ENCODE results near the gene NHLRC4.
"Not testable (repeated sequence)": the region's sequence is repeated elsewhere in the genome, so short reads cannot be mapped to it uniquely, and the experiment has no call there.

Gene NHLRC4

DNA sequence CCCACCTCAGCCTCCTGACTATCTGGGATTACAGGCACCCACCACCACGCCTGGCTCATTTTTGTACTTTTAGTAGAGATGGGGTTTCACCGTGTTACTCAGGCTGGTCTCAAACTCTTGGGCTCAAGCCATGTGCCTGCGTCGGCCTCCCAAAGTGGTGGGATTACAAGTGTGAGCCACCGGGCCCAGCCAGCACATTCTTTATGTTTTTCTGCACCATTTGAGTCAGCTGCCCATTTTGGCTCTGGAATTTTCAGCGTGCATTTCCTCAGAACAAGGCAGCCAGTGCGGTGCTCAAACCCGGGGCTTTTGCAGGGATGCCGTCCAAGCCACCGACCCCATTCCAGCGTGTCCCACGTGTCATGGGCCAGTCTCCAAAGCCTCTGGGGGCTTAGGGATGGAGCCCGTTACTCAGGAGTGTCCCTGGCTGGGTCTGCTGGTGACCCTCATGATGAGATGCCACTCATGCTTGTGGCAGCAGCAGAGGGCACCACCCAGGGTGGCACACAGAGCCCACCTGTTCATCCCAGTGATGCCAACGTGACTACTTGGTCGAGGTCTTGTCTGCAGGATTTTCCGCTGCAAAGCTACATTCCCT, 19.3 kb downstream of the NHLRC4 start:
- DNase-seq: no peak

DNA sequence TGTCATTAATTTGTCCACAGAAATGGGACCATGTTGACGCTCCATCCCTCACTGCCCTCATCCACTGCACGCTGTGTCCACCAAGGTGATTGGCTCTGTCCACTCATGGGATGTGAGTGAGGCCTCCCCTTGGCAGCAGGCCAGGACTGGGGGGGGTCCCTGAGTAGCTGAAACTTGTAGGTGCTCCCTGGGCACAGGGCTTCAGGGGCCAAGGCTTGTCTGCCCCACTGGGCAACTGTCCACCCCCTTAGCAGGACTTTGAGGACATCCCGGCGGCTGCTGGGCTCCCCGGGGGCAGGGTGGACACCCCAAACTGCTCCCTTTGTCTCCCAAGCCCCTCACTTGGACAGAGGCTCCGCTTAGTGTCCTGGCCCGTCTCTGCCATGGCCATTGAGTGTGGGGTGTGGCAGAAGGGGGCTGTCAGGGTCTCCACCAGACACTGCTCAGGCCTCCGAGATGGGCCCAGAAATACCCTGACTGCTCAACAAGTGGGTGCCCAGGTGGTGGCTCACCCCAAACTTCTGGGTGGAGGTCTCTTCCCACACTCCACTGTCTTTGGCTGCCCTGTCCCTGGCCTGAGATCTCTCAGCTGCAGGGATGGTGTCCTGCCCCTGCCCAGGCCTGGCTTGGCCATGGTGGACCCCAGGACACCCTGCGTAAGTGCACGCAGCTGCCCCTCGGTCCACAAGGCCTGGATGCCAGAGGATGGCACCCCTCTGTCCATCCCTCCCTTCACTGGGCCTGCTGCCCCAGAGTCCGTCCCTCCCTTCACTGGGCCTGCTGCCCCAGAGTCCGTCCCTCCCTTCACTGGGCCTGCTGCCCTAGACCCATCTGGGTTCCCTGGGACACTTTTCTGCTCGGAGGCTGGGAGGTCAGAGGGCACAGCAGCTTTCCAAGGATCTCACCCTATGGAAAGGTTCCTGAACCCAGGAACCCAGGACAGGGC, 20.1 kb downstream of the NHLRC4 start:
- DNase-seq: no peak

DNA sequence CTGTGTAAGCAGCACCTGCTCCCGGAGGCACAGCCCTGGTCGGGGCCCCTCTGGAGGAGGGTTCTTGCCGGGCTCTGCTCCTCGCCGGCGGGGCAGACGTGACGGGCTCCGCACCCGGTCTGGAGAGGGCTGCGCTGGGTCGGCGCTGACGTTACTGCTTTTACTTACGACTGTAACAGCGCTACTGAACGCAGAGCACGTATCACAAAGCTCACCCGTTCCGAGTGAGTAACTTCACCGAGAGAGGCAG, 21.8 kb downstream of the NHLRC4 start:
- DNase-seq: peak; percentile 58

- peak; percentile 97 for DNase-seq
Measured at GRCh38 chr16:588889-589657, 22.3 kb downstream of the NHLRC4 start.

DNA sequence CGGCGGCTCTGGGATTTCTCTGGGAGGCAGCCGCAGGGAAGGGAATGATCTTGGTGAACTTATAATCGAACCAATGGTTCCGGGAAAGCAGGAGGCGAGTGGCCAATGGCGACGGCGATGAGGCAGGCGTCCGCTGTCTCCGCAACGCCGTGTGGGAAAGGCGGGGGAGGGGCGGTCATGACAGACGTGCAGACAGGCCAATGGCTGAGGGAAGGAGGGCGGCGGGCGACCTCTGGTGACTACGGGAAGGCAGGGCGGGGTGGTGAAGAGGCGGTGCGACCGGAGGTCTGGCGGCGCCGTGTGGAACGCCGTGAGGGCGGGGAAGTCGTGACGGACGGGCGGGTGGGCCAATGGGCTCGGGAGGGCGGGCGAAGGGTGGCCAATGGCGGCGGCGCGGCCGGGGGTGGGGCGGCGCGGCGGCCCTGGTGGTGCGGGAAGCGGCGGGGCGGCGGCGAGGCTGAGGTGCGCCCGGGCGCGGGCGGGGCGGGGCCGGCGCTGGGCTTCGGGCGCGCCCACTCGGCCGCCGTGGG, 22.9 kb downstream of the NHLRC4 start, which contains the start of gene RAB40C:
Gene RAB40C (plus strand): TSS at position 409 of the 530 bp plus-strand sequence. CDS start 226 bp downstream, outside the sequence.
- DNase-seq: peak; percentile 99

- peak; percentile 64 for DNase-seq
Measured at GRCh38 chr16:590188-590814, 23.5 kb downstream of the NHLRC4 start.

DNA sequence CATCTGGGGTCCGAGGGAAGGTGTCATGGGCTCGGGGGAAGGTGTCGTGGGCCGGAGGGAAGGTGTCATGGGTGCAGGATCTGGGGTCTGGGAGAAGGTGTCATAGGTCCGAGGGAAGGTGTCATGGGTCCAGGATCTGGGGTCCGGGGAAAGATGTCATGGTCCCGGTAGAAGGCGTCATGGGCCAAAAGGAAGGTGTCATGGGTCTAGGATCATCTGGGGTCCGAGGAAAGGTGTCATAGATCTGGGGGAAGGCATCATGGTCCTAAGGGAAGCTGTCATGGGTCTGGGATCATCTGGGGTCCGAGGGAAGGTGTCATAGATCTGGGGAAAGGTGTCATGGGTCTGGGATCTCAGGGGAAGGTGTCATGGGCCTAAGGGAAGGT, 24.0 kb downstream of the NHLRC4 start:
- DNase-seq: no peak

- DNase-seq: no peak
Measured at GRCh38 chr16:591231-591630, 24.4 kb downstream of the NHLRC4 start.

DNA sequence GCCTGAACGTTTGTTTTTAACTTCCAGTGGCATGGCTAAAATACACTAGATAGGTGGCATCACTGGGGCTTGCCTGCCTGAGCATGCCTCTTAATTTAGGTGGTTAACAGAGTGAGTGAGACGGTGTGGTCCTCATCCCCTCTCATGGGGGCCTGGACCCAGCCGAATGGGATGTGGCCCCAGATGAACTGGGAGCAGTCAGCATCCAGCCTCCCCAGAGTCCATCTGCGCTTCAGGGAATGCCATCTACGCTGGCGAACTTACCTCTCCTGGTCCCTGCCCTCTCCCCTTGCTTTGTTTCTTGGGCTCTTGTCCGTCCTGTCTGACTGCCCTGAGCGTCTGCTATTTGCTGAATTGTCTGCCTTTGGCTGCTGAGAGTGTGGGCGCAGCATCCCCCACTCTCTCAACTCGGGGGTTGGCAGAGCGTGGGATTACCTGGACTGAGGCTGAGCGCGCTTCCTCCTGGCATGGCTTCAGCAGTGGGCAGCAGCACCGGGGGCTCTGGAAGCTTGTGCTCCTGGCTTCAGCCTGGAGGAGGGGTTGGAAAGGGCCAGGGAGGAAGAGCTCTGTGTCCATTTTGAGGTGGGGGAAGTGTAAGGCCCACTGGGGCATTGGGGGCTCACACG, 25.2 kb downstream of the NHLRC4 start:
- no peak for DNase-seq

- DNase-seq: peak; percentile 32
Measured at GRCh38 chr16:592518-593306, 25.9 kb downstream of the NHLRC4 start.

GRCh38 chr16:593406-593805, 26.6 kb downstream of the NHLRC4 start:
- peak; percentile 88 for DNase-seq

- DNase-seq: no peak
Measured at GRCh38 chr16:593807-594206, 27.0 kb downstream of the NHLRC4 start.

DNA sequence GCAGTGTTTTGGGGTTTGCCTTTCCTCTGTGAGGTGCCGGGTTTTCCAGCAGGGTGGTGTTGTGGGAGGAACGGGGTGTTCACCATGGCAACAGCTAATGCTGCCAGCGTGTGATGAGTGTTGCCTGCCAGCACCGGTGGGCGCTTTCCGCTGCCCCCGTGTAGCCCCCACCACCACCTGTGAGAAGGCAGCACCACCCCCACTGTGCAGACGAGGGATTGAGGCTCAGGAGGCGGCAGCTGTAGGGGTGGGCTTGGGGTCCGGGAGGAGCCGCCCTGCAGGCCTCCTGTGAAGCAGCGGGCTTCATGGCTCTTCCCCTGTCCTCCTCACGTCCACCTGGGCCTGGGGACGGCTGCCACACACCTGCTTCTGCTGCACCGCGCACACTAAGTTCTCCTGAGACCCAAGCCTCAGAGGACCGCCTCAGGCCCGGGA, 28.3 kb downstream of the NHLRC4 start:
- DNase-seq: no peak

DNA sequence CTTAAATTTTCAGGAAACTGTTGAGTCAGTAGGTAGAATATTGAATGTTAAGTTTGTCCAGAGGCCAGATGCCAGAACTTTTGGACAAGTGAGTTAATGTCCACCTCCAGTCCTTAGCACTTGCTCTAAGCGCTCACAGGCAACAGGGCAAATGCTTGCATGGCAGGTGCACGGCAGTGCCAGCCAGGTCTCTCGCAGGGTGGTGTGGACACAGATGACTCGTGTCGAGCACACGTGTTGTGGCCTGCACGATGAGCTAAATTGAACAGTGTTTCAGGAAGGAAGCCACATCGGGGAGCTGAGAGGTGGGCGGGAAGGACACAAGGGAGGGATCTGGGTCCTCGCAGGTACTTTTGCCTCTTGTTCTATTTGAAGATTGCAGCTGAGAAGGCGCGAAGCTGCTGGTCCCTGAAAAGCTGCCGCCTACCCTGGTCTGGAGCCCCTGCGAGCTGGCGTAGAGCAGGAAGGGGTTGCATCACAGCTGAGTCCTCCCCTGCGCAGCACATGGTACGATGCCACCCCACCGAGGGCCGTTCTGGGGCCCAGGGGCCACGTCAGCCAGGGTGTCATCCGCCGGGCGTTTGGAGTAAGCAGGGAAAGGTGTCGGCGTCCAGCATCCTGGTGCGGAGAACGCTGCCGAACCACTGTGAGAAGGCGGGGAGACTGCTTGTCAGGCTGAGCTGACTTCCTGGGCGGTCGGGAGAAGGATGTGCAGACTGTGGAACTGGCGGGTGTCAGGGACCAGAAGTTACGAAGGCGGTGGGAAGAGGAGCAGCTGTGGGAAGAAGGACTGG, 29.3 kb downstream of the NHLRC4 start:
- no peak for DNase-seq

DNA sequence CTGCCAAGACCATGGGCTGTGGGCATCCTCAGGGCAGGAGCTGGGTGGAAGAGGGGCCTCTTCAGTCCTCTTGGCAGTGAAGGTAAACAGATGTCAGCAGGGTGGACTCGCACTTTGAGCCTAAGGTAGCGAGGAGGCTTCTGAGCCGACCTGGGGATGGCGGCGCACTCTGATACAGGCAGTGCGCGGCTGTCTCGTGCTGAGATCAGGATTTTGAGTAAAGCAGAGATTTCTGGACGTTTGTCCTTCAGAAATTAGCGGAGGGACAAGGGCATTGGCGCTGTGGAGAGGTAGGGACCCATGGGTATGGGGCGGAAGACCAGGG, 29.9 kb downstream of the NHLRC4 start:
- DNase-seq: no peak

DNA sequence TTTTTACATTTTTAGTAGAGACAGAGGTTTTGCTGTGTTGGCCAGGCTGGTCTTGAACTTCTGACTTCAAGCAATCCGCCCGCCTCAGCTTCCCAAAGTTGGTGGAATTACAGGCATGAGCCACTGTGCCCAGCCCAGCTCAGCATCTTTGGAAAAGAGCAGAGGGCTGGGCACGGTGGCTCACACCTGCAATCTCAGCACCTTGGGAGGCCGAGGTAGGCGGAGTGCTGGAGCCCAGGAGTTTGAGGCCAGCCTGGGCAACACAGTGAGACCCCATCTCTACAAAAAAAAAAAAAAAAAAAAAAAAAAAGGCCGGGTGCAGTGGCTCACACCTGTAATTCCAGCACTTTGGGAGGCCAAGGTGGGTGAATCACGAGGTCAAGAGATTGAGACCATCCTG, 30.9 kb downstream of the NHLRC4 start:
- not testable (repeated sequence) for DNase-seq

DNA sequence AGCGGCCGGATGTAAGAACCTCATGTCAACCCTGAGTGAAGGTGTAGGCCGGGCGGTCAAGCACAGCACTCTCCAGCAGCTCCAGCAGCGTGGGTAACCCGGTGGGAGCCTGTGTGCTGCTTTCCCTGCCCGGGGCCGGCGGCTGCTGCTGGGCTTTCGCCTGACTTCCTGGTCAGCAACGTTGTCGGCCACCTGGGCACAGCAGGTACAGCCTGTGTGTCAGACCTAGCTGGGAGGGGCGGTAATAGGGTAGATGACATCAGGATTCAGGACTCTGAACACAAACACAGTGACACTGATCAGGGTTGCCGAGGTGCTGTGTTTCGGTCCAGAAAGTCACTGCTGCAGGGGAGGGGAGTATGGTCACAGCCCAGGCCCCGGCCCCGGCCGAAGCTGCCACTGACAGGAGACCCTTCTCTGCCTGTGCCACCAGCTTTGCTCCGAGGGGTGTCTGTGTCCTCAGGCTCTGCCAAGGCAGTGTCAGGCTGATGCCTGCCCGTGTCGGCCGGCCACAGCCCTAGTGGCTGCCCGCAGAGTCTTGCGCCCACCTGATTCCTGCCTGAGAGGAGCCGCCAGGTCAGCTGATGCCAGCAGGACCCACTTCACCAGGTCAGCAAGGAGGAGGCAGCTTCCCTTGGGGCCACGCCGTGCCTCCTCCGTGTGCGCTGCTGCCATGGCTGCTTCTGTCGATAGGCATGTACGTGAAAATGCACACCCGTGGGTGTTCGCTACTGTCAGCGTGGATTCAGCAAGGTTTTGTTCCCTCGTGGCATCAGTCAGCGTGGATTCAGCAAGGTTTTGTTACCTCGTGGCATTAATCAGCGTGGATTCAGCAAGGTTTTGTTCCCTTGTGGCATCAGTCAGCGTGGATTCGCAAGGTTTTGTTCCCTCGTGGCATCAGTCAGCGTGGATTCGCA, 32.3 kb downstream of the NHLRC4 start:
- DNase-seq: no peak

DNA sequence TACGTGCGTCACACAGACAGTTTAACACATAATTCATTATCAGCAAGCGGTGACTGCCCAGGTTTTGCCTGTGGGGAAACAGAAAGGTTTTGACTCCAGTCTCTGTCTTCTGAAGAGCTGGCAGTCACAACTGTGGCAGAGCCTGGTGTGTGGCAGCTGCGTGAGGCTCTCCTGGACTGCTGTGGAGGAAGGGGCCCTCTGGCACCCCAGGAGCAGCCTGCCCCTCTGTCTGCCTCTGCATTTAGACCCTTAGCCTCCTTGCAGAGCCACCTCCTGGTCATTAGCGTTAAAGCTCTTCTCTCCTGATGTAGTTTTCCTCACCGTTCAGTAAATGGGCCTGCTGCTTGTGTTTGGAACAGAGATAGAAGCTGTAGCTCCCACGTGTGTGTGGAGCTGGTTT, 34.0 kb downstream of the NHLRC4 start:
- DNase-seq: no peak

GRCh38 chr16:603933-604332, 37.1 kb downstream of the NHLRC4 start:
- DNase-seq: no peak

All from NCI-H146 (cell line).